GM19455 (cell line): ENCODE results near the gene CCNE1.
A peak's percentile ranks its signal among the peaks of the same experiment; 100 is the strongest.

ENCODE experiments used
- ATAC-seq: cut with Tn5 transposase; IDR thresholded peaks from one replicate; pipeline ENCODE4 v1.9.1; 2021; ENCODE audit not compliant: unreplicated experiment

Gene CCNE1

GRCh38 chr19:29842471-29843179 lies 30.8 kb downstream of the CCNE1 start:
- ATAC-seq, result no peak

GRCh38 chr19:29843180-29844051 lies 31.6 kb downstream of the CCNE1 start:
- no peak for ATAC-seq

GRCh38 chr19:29844891-29845573 lies 33.2 kb downstream of the CCNE1 start:
- peak; percentile 56 for ATAC-seq

GRCh38 chr19:29845574-29846176 lies 33.9 kb downstream of the CCNE1 start:
- ATAC-seq, result no peak

GRCh38 chr19:29849208-29849607 lies 37.4 kb downstream of the CCNE1 start:
- no peak for ATAC-seq

- no peak for ATAC-seq
Observed at GRCh38 chr19:29850482-29850881, 38.7 kb downstream of the CCNE1 start.

GRCh38 chr19:29851769-29852521 lies 40.2 kb downstream of the CCNE1 start:
- peak; percentile 62 for ATAC-seq

- ATAC-seq, result no peak
Observed at GRCh38 chr19:29854033-29854432, 42.2 kb downstream of the CCNE1 start.

- no peak for ATAC-seq
Observed at GRCh38 chr19:29855087-29855486, 43.3 kb downstream of the CCNE1 start.

GRCh38 chr19:29855741-29856500 lies 44.1 kb downstream of the CCNE1 start:
- ATAC-seq, result no peak

- ATAC-seq, result no peak
Observed at GRCh38 chr19:29858000-29858596, 46.3 kb downstream of the CCNE1 start.

GRCh38 chr19:29858621-29859020 lies 46.8 kb downstream of the CCNE1 start:
- no peak for ATAC-seq

- no peak for ATAC-seq
Observed at GRCh38 chr19:29860492-29860891, 48.7 kb downstream of the CCNE1 start.

GRCh38 chr19:29861574-29861973 lies 49.8 kb downstream of the CCNE1 start:
- ATAC-seq, result no peak

GRCh38 chr19:29866011-29866410 lies 54.2 kb downstream of the CCNE1 start:
- no peak for ATAC-seq

- no peak for ATAC-seq
Observed at GRCh38 chr19:29867984-29868383, 56.2 kb downstream of the CCNE1 start.

- ATAC-seq, result no peak
Observed at GRCh38 chr19:29871143-29871542, 59.4 kb downstream of the CCNE1 start.

- ATAC-seq, result no peak
Observed at GRCh38 chr19:29872224-29872731, 60.5 kb downstream of the CCNE1 start.
